Activated CD4-positive, alpha-beta T cell treated with anti-CD3 and anti-CD28 coated beads for 36 hours (primary cell): ENCODE results near the gene GALK1. TPM values are rescaled to one million over a fixed set of nuclear protein-coding genes. Genes with fewer than 3 reads are reported as not detected.

ENCODE experiments used
- ATAC-seq: fragments of 200-7000 bp; cut with Tn5 transposase; one replicate; pipeline ENCODE4 v1.10.0; 2021; ENCODE audit warnings: mild to moderate bottlenecking, moderate library complexity
- CTCF ChIA-PET: fragments of 350-600 bp; sonication (Branson Sonifier 250); formaldehyde crosslinking; loops from one replicate; lab custom pipeline; 2021; ENCODE audit warnings: antibody characterized with exemption; lab: Charles Lee
- POLR2A ChIA-PET: fragments of 350-600 bp; sonication (Branson Sonifier 250); formaldehyde crosslinking; loops from one replicate; lab custom pipeline; 2021; ENCODE audit warnings: antibody characterized with exemption, inconsistent platforms; lab: Charles Lee
- DNase-seq: peaks from one replicate; pipeline ENCODE4 v3.0.0-alpha.2; 2020
- H3K27ac Mint-ChIP-seq: one replicate; pipeline ENCODE4 v1.8.0; 2021; ENCODE audit warnings: mixed read lengths
- H3K27me3 Mint-ChIP-seq: one replicate; pipeline ENCODE4 v1.8.0; 2021; ENCODE audit warnings: mixed read lengths
- H3K36me3 Mint-ChIP-seq: one replicate; pipeline ENCODE4 v1.8.0; 2021; ENCODE audit warnings: low read depth, mixed read lengths
- H3K4me1 Mint-ChIP-seq: one replicate; pipeline ENCODE4 v1.8.0; 2021; ENCODE audit warnings: mixed read lengths
- H3K4me3 Mint-ChIP-seq: one replicate; pipeline ENCODE4 v1.8.0; 2021; ENCODE audit warnings: mild to moderate bottlenecking, moderate library complexity, mixed read lengths
- H3K9me3 Mint-ChIP-seq: one replicate; pipeline ENCODE4 v1.8.0; 2021; ENCODE audit warnings: low read depth, mixed read lengths
- intact Hi-C, 2 experiments: fragments of 100-400 bp; cut with DNase I in 1 of 2; cut with micrococcal nuclease in 1 of 2; formaldehyde crosslinking; loops; one replicate each; pipeline versions ENCODE4 v1.14.2 to v1.15.1; 2022 to 2024; cut with DNase I, micrococcal nuclease
- total RNA-seq, 2 experiments: library from RNA; stranded (reverse); gene quantifications; one replicate each; pipeline ENCODE4 v1.2.3, GENCODE V29; 2021

Gene GALK1
- total RNA-seq, 2 experiments from 2014 or later = 50.3 to 63.2 TPM

GRCh38 chr17:75807861-75808260 is 42.9 kb upstream of the GALK1 start:
- intact Hi-C loops = no loop called here
- Mint-ChIP-seq H3K9me3 (no peaks in the 10 kb centered on the region), H3K27ac (no peak overlapping the region), H3K36me3 (peaks cover 2% of the 10 kb centered on the region), H3K4me3 (no peak overlapping the region), H3K4me1 (peaks cover 12% of the 10 kb centered on the region), H3K27me3 (no peaks in the 10 kb centered on the region)
- ATAC-seq (no peak), DNase-seq (no peak)
- ChIA-PET CTCF (interaction anchor here (0.8 to 1.4 kb wide), 4 partner anchors 14 to 45 kb away, joined by 3 to 4 read pairs (median 4); no protein-coding TSS in a partner anchor), POLR2A (no interaction called here)

DNA sequence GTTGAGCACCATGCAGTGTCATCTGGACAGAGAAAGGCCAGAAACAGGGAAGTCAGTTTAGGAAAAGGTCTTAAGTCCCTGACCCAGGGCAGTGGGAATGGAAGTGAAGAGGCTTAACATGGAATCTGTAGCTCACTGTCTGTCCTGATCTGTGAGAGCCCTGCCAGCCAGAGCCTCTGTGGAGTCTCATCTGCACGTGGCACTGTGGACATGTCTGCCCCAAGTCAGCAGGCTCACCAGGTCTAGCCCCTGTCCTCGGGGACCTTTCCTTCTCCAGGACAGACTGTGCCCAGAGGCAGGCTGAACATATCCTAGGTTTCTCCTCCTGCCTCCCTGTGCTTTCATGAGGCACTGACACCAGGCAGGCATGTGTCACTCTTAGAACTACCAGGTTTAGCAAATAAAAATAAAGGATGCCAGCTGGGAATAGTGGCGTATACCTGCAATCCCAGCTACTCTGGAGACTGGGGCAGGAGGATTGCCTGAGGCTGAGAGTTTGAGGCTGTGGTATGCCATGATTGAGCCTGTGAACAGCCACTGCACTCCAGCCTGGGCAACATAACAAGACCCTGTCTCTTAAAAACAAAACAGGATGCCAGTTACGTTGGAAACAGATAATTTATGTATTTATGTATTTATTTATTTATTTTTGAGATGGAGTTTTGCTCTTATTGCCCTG is 42.0 kb upstream of the GALK1 start:
- H3K4me3 Mint-ChIP-seq = no peak overlapping the region
- ATAC-seq (no peak), DNase-seq (no peak)
- no peaks in the 10 kb centered on the region for H3K9me3 Mint-ChIP-seq
- no peak overlapping the region for H3K27ac Mint-ChIP-seq
- no peaks in the 10 kb centered on the region for H3K36me3 Mint-ChIP-seq
- ChIA-PET POLR2A (interaction anchor here (0.6 kb wide), 2 partner anchors 15 to 27 kb away, joined by 3 read pairs; a partner anchor contains a TSS), CTCF (interaction anchor here (0.6 to 1.4 kb wide), 6 partner anchors 13 to 109 kb away, joined by 3 to 4 read pairs (median 4); no protein-coding TSS in a partner anchor)
- H3K27me3 Mint-ChIP-seq = no peaks in the 10 kb centered on the region
- intact Hi-C loops = no loop called here
- peaks cover 12% of the 10 kb centered on the region for H3K4me1 Mint-ChIP-seq

DNA sequence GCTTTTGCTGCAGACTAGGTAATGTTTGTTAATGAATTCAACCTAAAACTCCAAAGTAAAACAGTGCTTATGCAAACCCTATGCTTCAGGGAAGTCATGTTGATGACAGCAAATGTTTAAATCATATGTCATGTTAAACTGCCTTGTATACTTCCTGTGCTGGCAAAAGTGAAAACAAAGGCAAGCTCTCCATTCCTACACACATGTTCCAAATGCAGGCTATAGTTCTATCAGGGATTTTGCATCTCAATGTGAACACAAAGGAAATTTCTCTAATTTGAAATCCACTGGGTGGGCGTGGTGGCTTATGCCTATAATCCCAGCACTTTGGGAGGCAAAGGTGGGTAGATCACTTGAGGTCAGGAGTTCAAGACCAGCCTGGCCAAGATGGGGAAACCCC is 38.9 kb upstream of the GALK1 start:
- H3K27ac Mint-ChIP-seq = no peak overlapping the region
- ATAC-seq (no peak), DNase-seq (no peak)
- H3K4me1 Mint-ChIP-seq = peaks cover 12% of the 10 kb centered on the region
- no peak overlapping the region for H3K4me3 Mint-ChIP-seq
- ChIA-PET CTCF (interaction anchor here (0.7 to 1.7 kb wide), 6 partner anchors 14 to 54 kb away, joined by 3 to 6 read pairs (median 4); no protein-coding TSS in a partner anchor), POLR2A (no interaction called here)
- no peaks in the 10 kb centered on the region for H3K9me3 Mint-ChIP-seq
- H3K27me3 Mint-ChIP-seq = no peaks in the 10 kb centered on the region
- peaks cover 7% of the 10 kb centered on the region for H3K36me3 Mint-ChIP-seq
- intact Hi-C loops = no loop called here

- no peaks in the 10 kb centered on the region for H3K27me3 Mint-ChIP-seq
- H3K27ac Mint-ChIP-seq = no peak overlapping the region
- ChIA-PET CTCF (interaction anchor here (0.9 kb wide), 1 partner anchor 13 kb away, joined by 4 read pairs; no protein-coding TSS in a partner anchor), POLR2A (interaction anchor here (1.8 kb wide), 1 partner anchor 19 kb away, joined by 4 read pairs; no protein-coding TSS in a partner anchor)
- intact Hi-C loops = no loop called here
- H3K4me1 Mint-ChIP-seq = peaks cover 11% of the 10 kb centered on the region
- H3K9me3 Mint-ChIP-seq = no peaks in the 10 kb centered on the region
- ATAC-seq = no peak
- H3K36me3 Mint-ChIP-seq = peaks cover 17% of the 10 kb centered on the region
- no peak overlapping the region for H3K4me3 Mint-ChIP-seq
- no peak for DNase-seq
Observed at GRCh38 chr17:75799402-75799801, 34.4 kb upstream of the GALK1 start.

DNA sequence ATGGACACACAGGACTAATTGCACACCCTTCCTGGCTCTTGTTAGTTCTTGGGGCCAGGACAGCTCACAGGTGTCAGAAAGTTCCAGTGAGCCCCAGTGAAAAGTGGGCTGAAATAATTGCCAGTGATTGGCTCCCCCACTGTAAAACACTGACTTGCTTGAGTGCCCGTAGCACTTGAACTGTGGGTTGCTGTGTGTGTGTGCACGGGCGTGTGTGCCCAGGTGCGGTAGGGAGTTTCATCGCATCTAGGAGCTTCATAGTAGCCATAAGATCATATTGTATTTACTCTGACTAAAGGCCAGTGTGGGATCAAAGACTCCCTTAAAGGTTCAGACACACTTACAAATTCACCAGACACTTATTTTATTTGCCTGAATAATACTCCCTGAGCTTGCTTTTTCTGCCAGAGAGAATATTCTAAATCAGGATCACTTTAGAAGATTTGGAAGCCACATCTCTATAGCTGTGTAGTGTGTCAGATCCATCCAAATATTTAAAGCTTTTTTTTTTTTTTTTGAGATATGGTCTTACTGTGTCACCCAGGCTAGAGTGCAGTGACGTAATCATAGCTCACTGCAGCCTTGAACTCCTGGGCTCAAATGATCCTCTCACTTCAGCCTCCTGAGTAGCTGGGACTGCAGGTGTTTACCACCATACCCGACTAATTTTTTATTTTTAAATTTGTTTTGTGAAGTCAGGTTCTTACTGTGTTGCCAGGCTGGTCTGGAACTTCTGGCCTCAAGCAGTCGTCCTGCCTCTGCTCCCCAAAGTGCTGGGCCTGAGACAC is 31.0 kb upstream of the GALK1 start:
- H3K4me3 Mint-ChIP-seq = no peak overlapping the region
- no peaks in the 10 kb centered on the region for H3K9me3 Mint-ChIP-seq
- peaks cover 28% of the 10 kb centered on the region for H3K36me3 Mint-ChIP-seq
- H3K4me1 Mint-ChIP-seq = peaks cover 20% of the 10 kb centered on the region
- POLR2A ChIA-PET = interaction anchor here (0.8 to 2.3 kb wide), 3 partner anchors 16 to 26 kb away, joined by 3 to 5 read pairs (median 4); a partner anchor contains a TSS
- no peak overlapping the region for H3K27ac Mint-ChIP-seq
- CTCF ChIA-PET = interaction anchor here (0.9 to 2.9 kb wide), 7 partner anchors 9 to 48 kb away, joined by 3 to 14 read pairs (median 5); partner anchors contain the start of genes GALK1 and UNK
- H3K27me3 Mint-ChIP-seq = no peaks in the 10 kb centered on the region
- DNase-seq = no peak
- intact Hi-C loops = no loop called here
- no peak for ATAC-seq

GRCh38 chr17:75793460-75793859 is 28.5 kb upstream of the GALK1 start:
- DNase-seq = no peak
- intact Hi-C loops = no loop called here
- Mint-ChIP-seq H3K4me1 (peaks cover 25% of the 10 kb centered on the region), H3K36me3 (peaks cover 23% of the 10 kb centered on the region), H3K27ac (peak overlapping the region; percentile 13), H3K27me3 (no peaks in the 10 kb centered on the region), H3K9me3 (no peaks in the 10 kb centered on the region), H3K4me3 (no peak overlapping the region)
- POLR2A ChIA-PET = no interaction called here
- peak; percentile 64 for ATAC-seq
- CTCF ChIA-PET = interaction anchor here (0.6 to 1.2 kb wide), 2 partner anchors 33 to 951 kb away, joined by 3 read pairs; no protein-coding TSS in a partner anchor

DNA sequence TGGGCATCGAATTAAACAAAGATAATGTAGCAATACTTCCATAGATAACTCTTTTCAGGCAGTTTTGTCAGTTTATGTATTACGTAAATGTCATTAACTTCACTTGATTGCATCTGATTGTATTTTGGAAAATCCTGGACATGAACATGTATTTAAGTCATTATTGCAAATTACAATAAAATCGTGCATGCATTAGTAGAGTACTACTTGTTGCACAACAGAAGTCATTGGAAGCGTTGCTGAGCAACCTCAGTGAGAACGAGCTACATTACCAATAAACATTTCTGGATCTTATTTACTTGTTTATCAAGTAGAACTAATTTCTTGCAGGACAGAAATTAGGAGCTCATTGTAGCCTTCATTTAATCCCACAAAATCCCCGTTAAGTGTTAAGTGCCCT is 26.3 kb upstream of the GALK1 start:
- DNase-seq (no peak), ATAC-seq (no peak)
- Mint-ChIP-seq H3K4me3 (no peak overlapping the region), H3K27ac (no peak overlapping the region), H3K4me1 (peaks cover 42% of the 10 kb centered on the region), H3K9me3 (no peaks in the 10 kb centered on the region), H3K27me3 (no peaks in the 10 kb centered on the region), H3K36me3 (peaks cover 19% of the 10 kb centered on the region)
- intact Hi-C loops = no loop called here
- POLR2A ChIA-PET = interaction anchor here (0.7 to 0.9 kb wide), 2 partner anchors 15 to 42 kb away, joined by 3 to 4 read pairs; no protein-coding TSS in a partner anchor
- CTCF ChIA-PET = interaction anchor here (0.6 to 2.0 kb wide), 9 partner anchors 16 to 70 kb away, joined by 3 to 6 read pairs (median 4); no protein-coding TSS in a partner anchor

- POLR2A ChIA-PET = interaction anchor here (0.5 to 5.1 kb wide), 10 partner anchors 11 to 406 kb away, joined by 3 to 45 read pairs (median 4); partner anchors contain the start of gene GALK1
- H3K4me3 Mint-ChIP-seq = peak overlapping the region; percentile 91
- H3K27me3 Mint-ChIP-seq = no peaks in the 10 kb centered on the region
- CTCF ChIA-PET = interaction anchor here (0.8 to 3.8 kb wide), 14 partner anchors 9 to 92 kb away, joined by 3 to 21 read pairs (median 4); partner anchors contain the start of gene GALK1
- peak overlapping the region; percentile 100 for H3K27ac Mint-ChIP-seq
- H3K9me3 Mint-ChIP-seq = no peaks in the 10 kb centered on the region
- peaks cover 49% of the 10 kb centered on the region for H3K4me1 Mint-ChIP-seq
- ATAC-seq = peak; percentile 47
- peak; percentile 95 for DNase-seq
- intact Hi-C loops = loop anchor here (1.0 to 10.0 kb wide), 8 partner anchors 42 to 942 kb away; partner anchors contain the start of genes ACOX1 (in 1 of the 2), GGA3 (in 1 of the 2), JMJD6 (in 1 of the 2) and METTL23 (in 1 of the 2)
- H3K36me3 Mint-ChIP-seq = peaks cover 10% of the 10 kb centered on the region
Observed at GRCh38 chr17:75785016-75785890, 20.3 kb upstream of the GALK1 start.

- no peaks in the 10 kb centered on the region for H3K9me3 Mint-ChIP-seq
- intact Hi-C loops = loop anchor here (1.0 to 10.0 kb wide), 15 partner anchors 42 to 953 kb away; partner anchors contain the start of genes WBP2 (in 2 of the 2), ACOX1 (in 1 of the 2), FBF1 (in 1 of the 2) and FDXR (in 1 of the 2)
- peak within 1 kb of the TSS; percentile 100 for H3K27ac Mint-ChIP-seq
- peaks cover 12% of the 10 kb centered on the region for H3K36me3 Mint-ChIP-seq
- CTCF ChIA-PET = interaction anchor here (0.7 to 3.2 kb wide), 8 partner anchors 8 to 152 kb away, joined by 3 to 16 read pairs (median 6); partner anchors contain the start of genes GALK1 and WBP2
- H3K4me3 Mint-ChIP-seq = peak within 1 kb of the TSS; percentile 91
- peak; percentile 97 for DNase-seq
- POLR2A ChIA-PET = interaction anchor here (0.5 to 5.1 kb wide), 5 partner anchors 10 to 71 kb away, joined by 3 to 45 read pairs (median 4); partner anchors contain the start of gene WBP2
- H3K4me1 Mint-ChIP-seq = peaks cover 55% of the 10 kb centered on the region
- peaks cover 1% of the 10 kb centered on the region for H3K27me3 Mint-ChIP-seq
- ATAC-seq = peak; percentile 67
Observed at GRCh38 chr17:75784473-75785015, 19.6 kb upstream of the GALK1 start, which contains the start of gene UNK. Gene UNK, plus strand, starts transcription at chr17:75784806. Its CDS starts 75 bp downstream, at chr17:75784881.
